Measurements from ENCODE around the gene CD2.

GRCh38 chr1:116754198-116754977 is at the start of gene CD2:
- TF ChIP-seq, protein P1, sequence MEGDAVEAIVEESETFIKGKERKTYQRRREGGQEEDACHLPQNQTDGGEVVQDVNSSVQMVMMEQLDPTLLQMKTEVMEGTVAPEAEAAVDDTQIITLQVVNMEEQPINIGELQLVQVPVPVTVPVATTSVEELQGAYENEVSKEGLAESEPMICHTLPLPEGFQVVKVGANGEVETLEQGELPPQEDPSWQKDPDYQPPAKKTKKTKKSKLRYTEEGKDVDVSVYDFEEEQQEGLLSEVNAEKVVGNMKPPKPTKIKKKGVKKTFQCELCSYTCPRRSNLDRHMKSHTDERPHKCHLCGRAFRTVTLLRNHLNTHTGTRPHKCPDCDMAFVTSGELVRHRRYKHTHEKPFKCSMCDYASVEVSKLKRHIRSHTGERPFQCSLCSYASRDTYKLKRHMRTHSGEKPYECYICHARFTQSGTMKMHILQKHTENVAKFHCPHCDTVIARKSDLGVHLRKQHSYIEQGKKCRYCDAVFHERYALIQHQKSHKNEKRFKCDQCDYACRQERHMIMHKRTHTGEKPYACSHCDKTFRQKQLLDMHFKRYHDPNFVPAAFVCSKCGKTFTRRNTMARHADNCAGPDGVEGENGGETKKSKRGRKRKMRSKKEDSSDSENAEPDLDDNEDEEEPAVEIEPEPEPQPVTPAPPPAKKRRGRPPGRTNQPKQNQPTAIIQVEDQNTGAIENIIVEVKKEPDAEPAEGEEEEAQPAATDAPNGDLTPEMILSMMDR (IDR thresholded peaks at IDR 0.05) = no peak
- TF ChIP-seq ZFX (IDR thresholded peaks at IDR 0.05; ENCODE audit: borderline replicate concordance) = no peak
